H1 (cell line): Measurements from ENCODE around the gene ZNF106. TPM values are rescaled to one million over a fixed set of nuclear protein-coding genes. Genes with fewer than 3 reads are reported as not detected.

ENCODE experiments used
- polyA plus RNA-seq, 7 experiments: library from polyadenylated mRNA; depleted of rRNA in 3 of 7; stranded (reverse) in 5 of 7; unstranded in 2 of 7; fragments of >200 nt in 5 of 7; fragments of 200-250 nt in 2 of 7; gene quantifications; 1 replicate in 5 of 7; 2 replicates in 1 of 7; 4 replicates in 1 of 7; pipeline versions ENCODE4 v1.2.1 to v1.2.3, GENCODE V29; 2011 to 2013; ENCODE audit warnings: missing spikeins in 2 of 7, mixed read lengths in 2 of 7
- total RNA-seq: library from RNA; stranded (reverse); fragmentation: NEBNext Ultra II Directional; extraction: Animal tissue kit (Norgen Biotek cat#: 25700); gene quantifications from 2 replicates; pipeline ENCODE4 v1.2.1, GENCODE V29; 2021
- TF ChIP-seq, protein P1 (sequence below): fragments of 300-600 bp; sonication (generic); IDR thresholded peaks from 2 replicates; pipeline ENCODE4 v1.7.1; 2012; ENCODE audit warnings: low read length, moderate library complexity, mild to moderate bottlenecking, inconsistent platforms; ENCODE audit not compliant: insufficient replicate concordance

Gene ZNF106
- total and polyA plus RNA-seq, 2 of the 8 experiments (the other 6 are each of a cell fraction or from before 2014, with no cell fraction given), result 18.2 to 62.0 TPM

- TF ChIP-seq, protein P1, sequence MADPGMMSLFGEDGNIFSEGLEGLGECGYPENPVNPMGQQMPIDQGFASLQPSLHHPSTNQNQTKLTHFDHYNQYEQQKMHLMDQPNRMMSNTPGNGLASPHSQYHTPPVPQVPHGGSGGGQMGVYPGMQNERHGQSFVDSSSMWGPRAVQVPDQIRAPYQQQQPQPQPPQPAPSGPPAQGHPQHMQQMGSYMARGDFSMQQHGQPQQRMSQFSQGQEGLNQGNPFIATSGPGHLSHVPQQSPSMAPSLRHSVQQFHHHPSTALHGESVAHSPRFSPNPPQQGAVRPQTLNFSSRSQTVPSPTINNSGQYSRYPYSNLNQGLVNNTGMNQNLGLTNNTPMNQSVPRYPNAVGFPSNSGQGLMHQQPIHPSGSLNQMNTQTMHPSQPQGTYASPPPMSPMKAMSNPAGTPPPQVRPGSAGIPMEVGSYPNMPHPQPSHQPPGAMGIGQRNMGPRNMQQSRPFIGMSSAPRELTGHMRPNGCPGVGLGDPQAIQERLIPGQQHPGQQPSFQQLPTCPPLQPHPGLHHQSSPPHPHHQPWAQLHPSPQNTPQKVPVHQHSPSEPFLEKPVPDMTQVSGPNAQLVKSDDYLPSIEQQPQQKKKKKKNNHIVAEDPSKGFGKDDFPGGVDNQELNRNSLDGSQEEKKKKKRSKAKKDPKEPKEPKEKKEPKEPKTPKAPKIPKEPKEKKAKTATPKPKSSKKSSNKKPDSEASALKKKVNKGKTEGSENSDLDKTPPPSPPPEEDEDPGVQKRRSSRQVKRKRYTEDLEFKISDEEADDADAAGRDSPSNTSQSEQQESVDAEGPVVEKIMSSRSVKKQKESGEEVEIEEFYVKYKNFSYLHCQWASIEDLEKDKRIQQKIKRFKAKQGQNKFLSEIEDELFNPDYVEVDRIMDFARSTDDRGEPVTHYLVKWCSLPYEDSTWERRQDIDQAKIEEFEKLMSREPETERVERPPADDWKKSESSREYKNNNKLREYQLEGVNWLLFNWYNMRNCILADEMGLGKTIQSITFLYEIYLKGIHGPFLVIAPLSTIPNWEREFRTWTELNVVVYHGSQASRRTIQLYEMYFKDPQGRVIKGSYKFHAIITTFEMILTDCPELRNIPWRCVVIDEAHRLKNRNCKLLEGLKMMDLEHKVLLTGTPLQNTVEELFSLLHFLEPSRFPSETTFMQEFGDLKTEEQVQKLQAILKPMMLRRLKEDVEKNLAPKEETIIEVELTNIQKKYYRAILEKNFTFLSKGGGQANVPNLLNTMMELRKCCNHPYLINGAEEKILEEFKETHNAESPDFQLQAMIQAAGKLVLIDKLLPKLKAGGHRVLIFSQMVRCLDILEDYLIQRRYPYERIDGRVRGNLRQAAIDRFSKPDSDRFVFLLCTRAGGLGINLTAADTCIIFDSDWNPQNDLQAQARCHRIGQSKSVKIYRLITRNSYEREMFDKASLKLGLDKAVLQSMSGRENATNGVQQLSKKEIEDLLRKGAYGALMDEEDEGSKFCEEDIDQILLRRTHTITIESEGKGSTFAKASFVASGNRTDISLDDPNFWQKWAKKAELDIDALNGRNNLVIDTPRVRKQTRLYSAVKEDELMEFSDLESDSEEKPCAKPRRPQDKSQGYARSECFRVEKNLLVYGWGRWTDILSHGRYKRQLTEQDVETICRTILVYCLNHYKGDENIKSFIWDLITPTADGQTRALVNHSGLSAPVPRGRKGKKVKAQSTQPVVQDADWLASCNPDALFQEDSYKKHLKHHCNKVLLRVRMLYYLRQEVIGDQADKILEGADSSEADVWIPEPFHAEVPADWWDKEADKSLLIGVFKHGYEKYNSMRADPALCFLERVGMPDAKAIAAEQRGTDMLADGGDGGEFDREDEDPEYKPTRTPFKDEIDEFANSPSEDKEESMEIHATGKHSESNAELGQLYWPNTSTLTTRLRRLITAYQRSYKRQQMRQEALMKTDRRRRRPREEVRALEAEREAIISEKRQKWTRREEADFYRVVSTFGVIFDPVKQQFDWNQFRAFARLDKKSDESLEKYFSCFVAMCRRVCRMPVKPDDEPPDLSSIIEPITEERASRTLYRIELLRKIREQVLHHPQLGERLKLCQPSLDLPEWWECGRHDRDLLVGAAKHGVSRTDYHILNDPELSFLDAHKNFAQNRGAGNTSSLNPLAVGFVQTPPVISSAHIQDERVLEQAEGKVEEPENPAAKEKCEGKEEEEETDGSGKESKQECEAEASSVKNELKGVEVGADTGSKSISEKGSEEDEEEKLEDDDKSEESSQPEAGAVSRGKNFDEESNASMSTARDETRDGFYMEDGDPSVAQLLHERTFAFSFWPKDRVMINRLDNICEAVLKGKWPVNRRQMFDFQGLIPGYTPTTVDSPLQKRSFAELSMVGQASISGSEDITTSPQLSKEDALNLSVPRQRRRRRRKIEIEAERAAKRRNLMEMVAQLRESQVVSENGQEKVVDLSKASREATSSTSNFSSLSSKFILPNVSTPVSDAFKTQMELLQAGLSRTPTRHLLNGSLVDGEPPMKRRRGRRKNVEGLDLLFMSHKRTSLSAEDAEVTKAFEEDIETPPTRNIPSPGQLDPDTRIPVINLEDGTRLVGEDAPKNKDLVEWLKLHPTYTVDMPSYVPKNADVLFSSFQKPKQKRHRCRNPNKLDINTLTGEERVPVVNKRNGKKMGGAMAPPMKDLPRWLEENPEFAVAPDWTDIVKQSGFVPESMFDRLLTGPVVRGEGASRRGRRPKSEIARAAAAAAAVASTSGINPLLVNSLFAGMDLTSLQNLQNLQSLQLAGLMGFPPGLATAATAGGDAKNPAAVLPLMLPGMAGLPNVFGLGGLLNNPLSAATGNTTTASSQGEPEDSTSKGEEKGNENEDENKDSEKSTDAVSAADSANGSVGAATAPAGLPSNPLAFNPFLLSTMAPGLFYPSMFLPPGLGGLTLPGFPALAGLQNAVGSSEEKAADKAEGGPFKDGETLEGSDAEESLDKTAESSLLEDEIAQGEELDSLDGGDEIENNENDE, result no peak
Measured at GRCh38 chr15:42456531-42456930, 34.4 kb downstream of the ZNF106 start (continued).
